ENCODE measurements around the gene MMD. TPM values are rescaled to one million over a fixed set of nuclear protein-coding genes. Genes with fewer than 3 reads are reported as not detected.

Gene MMD
- total and polyA plus RNA-seq, 2 of the 13 experiments (the other 11 are each of a cell fraction or from before 2014, with no cell fraction given), result 121 to 225 TPM

DNA sequence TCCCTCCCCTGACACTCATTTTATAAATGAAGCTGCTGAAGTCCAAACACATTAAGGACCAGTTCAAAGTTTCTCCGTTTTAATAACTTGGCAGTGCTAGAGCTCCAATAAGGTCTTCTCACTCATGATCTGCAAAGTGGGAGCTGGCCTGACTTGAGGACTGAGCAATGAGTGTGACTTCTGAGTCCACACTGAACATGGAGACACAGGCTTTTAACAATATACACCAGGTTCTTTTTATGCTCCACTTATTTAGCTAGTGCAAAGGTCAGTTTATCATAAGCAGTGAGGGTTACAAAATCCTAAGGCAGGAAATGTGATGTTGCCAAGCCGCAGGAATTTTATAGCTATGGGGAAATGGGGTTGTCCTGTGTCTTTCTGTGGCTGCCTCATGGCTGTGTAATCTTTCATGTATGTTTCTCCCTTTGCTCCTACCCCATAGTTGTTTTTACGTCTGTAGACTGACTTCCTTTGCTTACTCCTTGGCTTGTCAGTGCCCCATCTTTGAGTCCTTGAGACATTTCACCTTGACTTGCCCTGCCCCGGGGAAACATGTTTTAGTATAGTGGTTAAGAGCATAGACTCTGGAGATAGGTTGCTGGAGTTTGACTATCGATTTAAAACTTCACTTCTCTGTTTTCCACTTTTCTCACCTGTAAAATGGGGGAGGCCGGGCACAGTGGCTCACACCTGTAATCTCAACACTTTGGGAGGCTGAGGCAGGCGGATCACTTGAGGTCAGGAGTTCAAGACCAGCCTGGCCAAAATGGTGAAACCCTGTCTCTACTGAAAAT lies 12.2 kb upstream of the MMD start (continued):
- TF ChIP-seq, protein P1, sequence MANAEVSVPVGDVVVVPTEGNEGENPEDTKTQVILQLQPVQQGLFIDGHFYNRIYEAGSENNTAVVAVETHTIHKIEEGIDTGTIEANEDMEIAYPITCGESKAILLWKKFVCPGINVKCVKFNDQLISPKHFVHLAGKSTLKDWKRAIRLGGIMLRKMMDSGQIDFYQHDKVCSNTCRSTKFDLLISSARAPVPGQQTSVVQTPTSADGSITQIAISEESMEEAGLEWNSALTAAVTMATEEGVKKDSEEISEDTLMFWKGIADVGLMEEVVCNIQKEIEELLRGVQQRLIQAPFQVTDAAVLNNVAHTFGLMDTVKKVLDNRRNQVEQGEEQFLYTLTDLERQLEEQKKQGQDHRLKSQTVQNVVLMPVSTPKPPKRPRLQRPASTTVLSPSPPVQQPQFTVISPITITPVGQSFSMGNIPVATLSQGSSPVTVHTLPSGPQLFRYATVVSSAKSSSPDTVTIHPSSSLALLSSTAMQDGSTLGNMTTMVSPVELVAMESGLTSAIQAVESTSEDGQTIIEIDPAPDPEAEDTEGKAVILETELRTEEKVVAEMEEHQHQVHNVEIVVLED (CRISPR knock-in tag; IDR thresholded peaks at IDR 0.05; ENCODE audit: borderline replicate concordance), result peak; percentile 8; the same call in 1 of the 2 replicates
- TF ChIP-seq, protein P2, sequence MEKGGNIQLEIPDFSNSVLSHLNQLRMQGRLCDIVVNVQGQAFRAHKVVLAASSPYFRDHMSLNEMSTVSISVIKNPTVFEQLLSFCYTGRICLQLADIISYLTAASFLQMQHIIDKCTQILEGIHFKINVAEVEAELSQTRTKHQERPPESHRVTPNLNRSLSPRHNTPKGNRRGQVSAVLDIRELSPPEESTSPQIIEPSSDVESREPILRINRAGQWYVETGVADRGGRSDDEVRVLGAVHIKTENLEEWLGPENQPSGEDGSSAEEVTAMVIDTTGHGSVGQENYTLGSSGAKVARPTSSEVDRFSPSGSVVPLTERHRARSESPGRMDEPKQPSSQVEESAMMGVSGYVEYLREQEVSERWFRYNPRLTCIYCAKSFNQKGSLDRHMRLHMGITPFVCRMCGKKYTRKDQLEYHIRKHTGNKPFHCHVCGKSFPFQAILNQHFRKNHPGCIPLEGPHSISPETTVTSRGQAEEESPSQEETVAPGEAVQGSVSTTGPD (CRISPR knock-in tag; IDR thresholded peaks at IDR 0.05), result 0 out of 2 replicates have a peak, but pooled peaks have one; percentile 16
- TF ChIP-seq REL (CRISPR knock-in tag; conservative IDR thresholded peaks at IDR 0.05), result no peak
- peak; percentile 17; the same call in 1 of the 2 replicates for TF ChIP-seq SP5 (CRISPR knock-in tag; IDR thresholded peaks at IDR 0.05; ENCODE audit: borderline replicate concordance, low read depth)
- TF ChIP-seq HOXA5 (CRISPR knock-in tag; IDR thresholded peaks at IDR 0.05), result no peak; the same call in 1 of the 2 replicates
- no peak; the same call in none of the 2 replicates for TF ChIP-seq TARDBP (CRISPR knock-in tag; IDR thresholded peaks at IDR 0.05)
- TF ChIP-seq ZNF282 (IDR thresholded peaks at IDR 0.05; ENCODE audit: partially characterized antibody), result no peak
- TF ChIP-seq MAZ (IDR thresholded peaks at IDR 0.05; ENCODE audit: borderline replicate concordance, low read depth, low read length), result no peak
- TF ChIP-seq MAZ (CRISPR knock-in tag; IDR thresholded peaks at IDR 0.05; ENCODE audit: low read depth), result 0 out of 2 replicates have a peak, but pooled peaks have one; percentile 34
- TF ChIP-seq, protein P3, sequence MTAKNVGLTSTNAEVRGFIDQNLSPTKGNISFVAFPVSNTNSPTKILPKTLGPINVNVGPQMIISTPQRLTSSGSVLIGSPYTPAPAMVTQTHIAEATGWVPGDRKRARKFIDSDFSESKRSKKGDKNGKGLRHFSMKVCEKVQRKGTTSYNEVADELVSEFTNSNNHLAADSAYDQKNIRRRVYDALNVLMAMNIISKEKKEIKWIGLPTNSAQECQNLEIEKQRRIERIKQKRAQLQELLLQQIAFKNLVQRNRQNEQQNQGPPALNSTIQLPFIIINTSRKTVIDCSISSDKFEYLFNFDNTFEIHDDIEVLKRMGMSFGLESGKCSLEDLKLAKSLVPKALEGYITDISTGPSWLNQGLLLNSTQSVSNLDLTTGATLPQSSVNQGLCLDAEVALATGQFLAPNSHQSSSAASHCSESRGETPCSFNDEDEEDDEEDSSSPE (CRISPR knock-in tag; IDR thresholded peaks at IDR 0.05), result no peak
- TF ChIP-seq ATAD3A (CRISPR knock-in tag; IDR thresholded peaks at IDR 0.05), result no peak
- TF ChIP-seq FOSL2 (CRISPR knock-in tag; IDR thresholded peaks at IDR 0.05), result peak; percentile 74
- peak; percentile 91 for TF ChIP-seq ETV5 (CRISPR knock-in tag; IDR thresholded peaks at IDR 0.05; ENCODE audit: borderline replicate concordance)
- TF ChIP-seq TSC22D2 (CRISPR knock-in tag; IDR thresholded peaks at IDR 0.05; ENCODE audit: borderline replicate concordance), result 0 out of 2 replicates have a peak, but pooled peaks have one; percentile 39
- TF ChIP-seq RBAK (CRISPR knock-in tag; IDR thresholded peaks at IDR 0.05), result no peak
- TF ChIP-seq GPN1 (CRISPR knock-in tag; IDR thresholded peaks at IDR 0.05; ENCODE audit: borderline replicate concordance), result no peak
- no peak for TF ChIP-seq ZNF616 (CRISPR knock-in tag; IDR thresholded peaks at IDR 0.05; ENCODE audit: low read depth)
